Activated CD8-positive, alpha-beta memory T cell treated with anti-CD3 and anti-CD28 coated beads for 24 hours (primary cell): ENCODE measurements around the gene KCNK5.
A peak's percentile ranks its signal among the peaks of the same experiment; 100 is the strongest.

Experiments
- DNase-seq: peaks from one replicate; pipeline ENCODE4 v3.0.0-alpha.2; 2020

The KCNK5 gene

GRCh38 chr6:39170389-39170788 is 58.9 kb downstream of the KCNK5 start:
- no peak for DNase-seq

DNA sequence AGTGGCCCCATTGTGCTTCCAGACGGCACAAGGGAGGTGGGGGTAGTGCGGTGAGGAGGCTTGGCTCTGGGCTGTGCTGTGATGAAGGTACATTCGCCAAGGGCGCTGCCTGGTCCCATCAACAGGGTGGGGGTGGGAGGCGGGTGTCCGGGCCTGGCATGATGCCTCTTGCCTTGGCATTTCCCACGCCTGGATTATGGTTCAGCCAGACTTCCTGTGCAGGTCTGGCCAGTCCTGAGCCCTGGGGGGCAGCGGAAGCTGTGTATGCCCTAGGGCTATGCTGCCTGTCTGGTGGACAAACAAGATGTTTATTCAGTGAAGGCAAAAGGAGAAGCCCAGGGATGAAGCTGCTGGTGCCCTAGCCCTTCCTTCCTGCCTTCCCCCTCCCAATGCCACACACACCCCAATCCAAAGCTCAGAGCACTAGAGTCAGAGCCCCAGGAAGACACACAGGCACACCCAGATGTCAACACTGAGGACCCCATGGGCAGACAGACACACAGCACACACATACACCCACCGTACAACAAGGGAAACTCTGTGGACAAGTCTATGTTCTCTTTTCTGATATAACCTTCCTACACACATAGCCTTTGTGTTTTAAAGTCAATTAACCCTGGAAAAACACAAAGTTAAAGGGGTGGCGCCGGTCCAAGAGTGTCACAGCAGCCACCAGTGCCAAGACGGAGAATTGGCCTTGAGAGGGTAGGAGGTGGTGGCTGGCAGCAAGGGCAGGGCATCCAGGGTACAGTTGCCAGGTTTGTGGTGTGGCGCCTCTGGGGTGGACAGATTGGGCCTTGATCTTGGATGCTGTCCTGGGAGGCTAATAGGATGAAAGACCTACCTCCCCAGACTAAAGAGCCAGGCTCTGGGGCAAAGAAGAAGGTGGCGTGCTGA is 59.6 kb downstream of the KCNK5 start:
- DNase-seq: no peak

DNA sequence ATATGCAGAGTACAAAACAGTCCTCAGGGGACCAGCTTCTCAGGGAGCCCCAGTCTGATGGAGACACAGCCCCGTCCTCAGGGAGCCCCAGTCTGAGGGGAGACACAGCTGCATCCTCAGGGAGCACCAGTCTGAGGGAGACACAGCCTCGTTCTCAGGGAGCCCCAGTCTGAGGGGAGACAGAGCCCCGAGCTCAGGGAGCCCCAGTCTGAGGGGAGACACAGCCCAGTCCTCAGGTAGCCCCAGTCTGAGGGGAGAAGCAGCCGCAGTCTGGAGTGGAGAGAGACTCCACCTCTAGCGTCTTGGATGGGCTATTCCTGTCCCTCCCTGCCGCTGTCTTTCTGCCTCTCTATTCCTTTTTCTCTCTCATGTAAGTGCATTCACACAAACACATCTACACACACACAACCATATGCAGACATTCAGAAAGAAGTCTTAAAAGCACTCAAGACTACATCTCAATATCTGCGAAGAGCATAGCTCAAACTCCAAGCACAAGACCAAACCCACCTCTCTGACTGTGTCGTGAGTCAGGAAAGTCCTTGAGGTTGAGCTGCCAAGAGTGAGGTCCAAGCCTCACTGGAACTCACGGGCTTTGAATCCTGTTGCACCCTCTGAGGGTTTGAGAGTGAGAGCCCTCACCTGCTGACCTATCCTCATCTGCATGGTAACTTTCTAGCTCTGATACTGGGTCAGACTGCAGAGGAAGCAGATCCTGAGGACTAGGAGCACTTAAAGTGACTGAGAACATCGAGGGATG is 61.2 kb downstream of the KCNK5 start:
- DNase-seq: no peak

- DNase-seq: no peak
These were observed 62.0 kb downstream of the KCNK5 start for GRCh38 chr6:39167321-39167720.

DNA sequence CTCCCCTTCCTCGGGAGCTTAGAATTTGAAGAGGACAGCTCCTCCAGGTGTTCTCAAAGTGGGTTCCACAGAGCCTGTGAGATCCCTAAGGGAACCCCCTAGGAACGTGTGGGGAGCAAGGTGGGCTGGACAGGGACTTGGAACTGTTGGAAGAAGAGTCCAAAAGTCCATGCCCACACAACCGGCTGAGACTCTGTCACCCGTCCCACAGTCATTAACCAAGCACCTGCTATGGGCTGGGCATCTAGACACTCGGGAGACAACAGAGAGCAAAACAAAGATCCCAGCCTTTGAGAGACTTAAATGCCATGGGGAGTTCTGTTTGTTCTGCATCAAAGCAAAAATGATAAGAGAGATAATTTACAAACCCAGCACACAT is 62.4 kb downstream of the KCNK5 start:
- DNase-seq: no peak

GRCh38 chr6:39166189-39166911 is 62.9 kb downstream of the KCNK5 start:
- peak; percentile 96 for DNase-seq

DNA sequence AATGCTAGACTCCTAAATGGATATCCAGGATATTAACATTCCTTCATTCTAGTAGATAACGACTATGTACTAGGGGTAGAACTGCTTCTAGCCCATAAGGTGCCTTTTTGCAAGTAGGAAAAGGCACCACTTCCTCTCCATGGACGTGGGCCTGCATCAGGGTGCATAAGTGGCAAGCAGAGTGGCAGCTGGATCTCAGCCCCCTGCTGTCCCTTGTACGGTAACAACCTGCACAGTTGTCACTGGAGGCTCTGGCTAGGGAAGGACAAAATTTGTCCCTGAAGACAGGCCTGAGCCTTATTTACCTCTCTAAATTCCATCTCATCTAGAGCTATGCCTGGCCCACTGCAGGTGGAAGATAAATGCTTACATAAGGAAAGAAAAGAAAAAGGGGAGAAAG is 71.8 kb downstream of the KCNK5 start:
- no peak for DNase-seq

DNA sequence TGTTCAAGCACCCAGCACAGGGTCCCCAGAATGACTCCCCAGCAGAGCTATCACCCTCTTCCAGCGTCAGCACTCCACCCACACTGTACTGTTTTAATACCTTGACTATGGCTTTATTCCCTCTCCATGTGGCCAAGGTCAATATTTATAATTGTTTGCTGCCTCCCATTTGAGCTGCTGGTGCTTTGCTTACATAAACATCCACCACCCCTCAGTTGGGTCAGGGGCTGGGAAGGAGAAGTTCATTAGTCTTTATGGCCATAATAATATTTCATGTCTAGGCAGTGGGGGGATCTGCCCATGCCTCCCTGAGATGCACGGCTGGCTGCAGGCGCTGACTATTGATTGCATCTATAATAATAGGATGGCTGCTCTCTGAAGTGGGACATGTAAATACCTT is 72.5 kb downstream of the KCNK5 start:
- DNase-seq: no peak

- no peak for DNase-seq
These were observed 74.6 kb downstream of the KCNK5 start for GRCh38 chr6:39154705-39155104.

DNA sequence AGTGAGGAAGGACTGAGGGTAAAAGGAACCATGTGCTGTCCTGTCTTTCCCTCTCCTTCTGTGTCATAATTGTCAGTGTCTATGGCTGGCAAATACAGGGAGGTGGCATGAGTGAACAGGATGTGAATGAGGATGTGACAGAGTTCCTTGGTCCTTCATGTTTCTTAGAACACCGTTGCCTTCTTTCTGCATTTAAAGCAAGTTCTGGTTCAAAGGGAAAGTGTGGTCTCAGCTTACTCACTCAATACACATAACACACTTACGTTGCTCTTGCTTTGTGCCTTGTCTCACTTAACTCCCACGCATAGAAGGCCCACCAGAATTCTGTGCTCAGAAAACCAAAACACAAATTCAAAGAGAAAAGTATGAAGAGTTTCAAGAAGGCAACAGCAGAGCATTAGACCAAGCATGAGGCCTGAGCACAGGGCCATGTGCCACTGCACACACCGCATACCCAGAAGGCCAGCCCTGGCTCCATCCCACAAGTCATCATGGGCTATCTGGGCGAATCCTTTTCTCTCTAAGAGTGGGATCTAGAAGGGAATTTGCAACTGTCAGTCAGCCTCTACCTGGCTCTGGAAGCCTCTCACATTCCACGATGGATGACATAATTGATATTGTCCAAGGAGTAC is 75.4 kb downstream of the KCNK5 start:
- DNase-seq: peak; percentile 78

DNA sequence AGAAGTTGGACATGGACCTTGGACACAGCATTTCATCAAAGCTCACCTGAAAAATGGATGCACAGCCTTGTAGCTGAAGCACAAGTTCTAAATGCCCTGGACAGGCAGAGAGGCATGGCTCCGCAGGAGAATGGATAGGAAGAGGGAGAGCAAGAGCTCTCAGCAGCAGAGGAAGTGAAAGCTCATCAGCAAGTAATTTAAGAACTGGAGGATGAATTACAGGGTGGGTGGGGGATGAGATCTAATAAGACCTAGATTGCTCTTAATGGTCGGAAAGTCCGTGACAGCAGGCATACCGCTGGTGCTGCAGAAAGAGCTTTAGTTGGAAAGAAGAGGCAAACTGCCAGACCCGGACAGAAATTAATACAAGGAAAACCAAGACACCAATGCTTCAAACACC is 77.0 kb downstream of the KCNK5 start:
- DNase-seq: no peak

GRCh38 chr6:39151211-39151610 is 78.1 kb downstream of the KCNK5 start:
- no peak for DNase-seq

- DNase-seq: no peak
These were observed 84.6 kb downstream of the KCNK5 start for GRCh38 chr6:39144481-39145173.

GRCh38 chr6:39143238-39143930 is 85.9 kb downstream of the KCNK5 start:
- no peak for DNase-seq

DNA sequence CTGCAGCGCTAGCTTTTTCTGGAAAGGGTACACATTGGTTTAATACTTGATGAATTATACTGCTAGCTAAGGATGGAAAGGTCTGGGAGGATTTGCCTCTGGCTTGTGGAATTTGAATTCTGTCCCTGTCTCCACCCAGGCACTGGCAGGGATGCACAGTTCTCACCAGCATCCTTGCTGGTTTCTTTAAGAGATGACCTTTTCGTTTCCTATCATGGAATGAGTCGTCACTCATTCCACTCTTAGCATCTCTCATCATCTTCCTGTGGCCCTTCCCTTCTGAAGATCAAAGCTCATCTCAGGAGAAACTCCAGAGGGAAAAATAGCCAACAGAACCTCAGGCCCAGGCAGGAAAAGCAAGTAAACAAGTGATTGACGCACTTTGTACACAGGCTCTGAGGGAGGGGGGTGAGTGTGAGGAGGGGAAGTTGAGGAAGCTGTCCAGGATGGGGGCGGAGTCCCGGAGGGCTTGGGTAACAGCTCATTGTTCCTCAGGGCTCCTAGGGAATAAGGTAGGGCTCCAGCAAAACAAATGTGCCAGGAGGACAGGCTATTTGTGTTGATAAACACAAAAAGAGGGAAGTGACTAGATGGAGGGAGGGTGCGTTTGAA is 88.6 kb downstream of the KCNK5 start:
- no peak for DNase-seq
